KOPT-K1 (cell line): ENCODE data around the gene PIP4K2C.
"Not testable (repeated sequence)": the region's sequence is repeated elsewhere in the genome, so short reads cannot be mapped to it uniquely, and the experiment has no call there.

ENCODE experiments used
- H3K27ac ChIP-seq: fragments of 200-600 bp; sonication (generic); 2 replicates; pipeline ENCODE4 v1.5.1; 2016; ENCODE audit warnings: antibody characterized with exemption, mild to moderate bottlenecking, low read depth, low read length; ENCODE audit not compliant: poor library complexity, severe bottlenecking
- H3K36me3 ChIP-seq: fragments of 200-600 bp; sonication (generic); 2 replicates; pipeline ENCODE4 v1.5.1; 2017; ENCODE audit warnings: antibody characterized with exemption, mild to moderate bottlenecking, low read length, moderate library complexity; ENCODE audit not compliant: insufficient read depth
- H3K9me3 ChIP-seq: fragments of 200-600 bp; sonication (generic); 2 replicates; pipeline ENCODE4 v1.5.1; 2017; ENCODE audit warnings: antibody characterized with exemption, low read length, mild to moderate bottlenecking; ENCODE audit not compliant: insufficient read depth, poor library complexity, severe bottlenecking

PIP4K2C gene

GRCh38 chr12:57552306-57552651, 38.7 kb upstream of the PIP4K2C start:
- Histone ChIP-seq H3K27ac (no peak overlapping the region), H3K9me3 (no peaks in the 10 kb centered on the region), H3K36me3 (no peaks in the 10 kb centered on the region)

GRCh38 chr12:57552835-57553313, 38.1 kb upstream of the PIP4K2C start:
- no peaks in the 10 kb centered on the region for H3K9me3 ChIP-seq
- no peak overlapping the region for H3K27ac ChIP-seq
- no peaks in the 10 kb centered on the region for H3K36me3 ChIP-seq

GRCh38 chr12:57553343-57554202, 37.4 kb upstream of the PIP4K2C start:
- H3K27ac ChIP-seq = no peak overlapping the region

GRCh38 chr12:57554453-57554852, 36.5 kb upstream of the PIP4K2C start:
- Histone ChIP-seq H3K36me3 (no peaks in the 10 kb centered on the region), H3K9me3 (no peaks in the 10 kb centered on the region), H3K27ac (no peak overlapping the region)

More at GRCh38 chr12:57553343-57554202, 37.4 kb upstream of the PIP4K2C start:
- H3K9me3 ChIP-seq = no peaks in the 10 kb centered on the region
- H3K36me3 ChIP-seq = no peaks in the 10 kb centered on the region

GRCh38 chr12:57554897-57555296, 36.1 kb upstream of the PIP4K2C start:
- Histone ChIP-seq H3K27ac (no peak overlapping the region), H3K36me3 (no peaks in the 10 kb centered on the region), H3K9me3 (no peaks in the 10 kb centered on the region)

- no peaks in the 10 kb centered on the region for H3K9me3 ChIP-seq
- no peaks in the 10 kb centered on the region for H3K36me3 ChIP-seq
- no peak overlapping the region for H3K27ac ChIP-seq
Observed at GRCh38 chr12:57558864-57559263, 32.1 kb upstream of the PIP4K2C start.

GRCh38 chr12:57560516-57560915, 30.5 kb upstream of the PIP4K2C start:
- Histone ChIP-seq H3K27ac (no peak overlapping the region), H3K36me3 (no peaks in the 10 kb centered on the region), H3K9me3 (no peaks in the 10 kb centered on the region)

GRCh38 chr12:57561117-57561516, 29.9 kb upstream of the PIP4K2C start:
- H3K9me3 ChIP-seq, H3K27ac ChIP-seq, H3K36me3 ChIP-seq: not testable (repeated sequence)

- Histone ChIP-seq H3K9me3 (no peaks in the 10 kb centered on the region), H3K27ac (no peak overlapping the region), H3K36me3 (no peaks in the 10 kb centered on the region)
Observed at GRCh38 chr12:57563358-57563757, 27.6 kb upstream of the PIP4K2C start.

GRCh38 chr12:57564178-57564740, 26.7 kb upstream of the PIP4K2C start:
- no peaks in the 10 kb centered on the region for H3K36me3 ChIP-seq
- H3K27ac ChIP-seq = no peak overlapping the region
- no peaks in the 10 kb centered on the region for H3K9me3 ChIP-seq

GRCh38 chr12:57568838-57569237, 22.2 kb upstream of the PIP4K2C start:
- Histone ChIP-seq H3K9me3 (no peaks in the 10 kb centered on the region), H3K27ac (no peak overlapping the region), H3K36me3 (no peaks in the 10 kb centered on the region)

GRCh38 chr12:57569858-57570257, 21.1 kb upstream of the PIP4K2C start:
- Histone ChIP-seq H3K27ac (no peak overlapping the region), H3K9me3 (no peaks in the 10 kb centered on the region), H3K36me3 (no peaks in the 10 kb centered on the region)

- not testable (repeated sequence) for H3K36me3 ChIP-seq, H3K9me3 ChIP-seq, H3K27ac ChIP-seq
Observed at GRCh38 chr12:57570438-57570837, 20.6 kb upstream of the PIP4K2C start.

- no peaks in the 10 kb centered on the region for H3K9me3 ChIP-seq
- H3K27ac ChIP-seq = no peak overlapping the region
- no peaks in the 10 kb centered on the region for H3K36me3 ChIP-seq
Observed at GRCh38 chr12:57571926-57572762, 18.8 kb upstream of the PIP4K2C start.

- no peaks in the 10 kb centered on the region for H3K36me3 ChIP-seq
- no peak overlapping the region for H3K27ac ChIP-seq
- no peaks in the 10 kb centered on the region for H3K9me3 ChIP-seq
Observed at GRCh38 chr12:57574795-57575194, 16.2 kb upstream of the PIP4K2C start.
